Measurements from ENCODE around the gene SMIM44.

The SMIM44 gene

DNA sequence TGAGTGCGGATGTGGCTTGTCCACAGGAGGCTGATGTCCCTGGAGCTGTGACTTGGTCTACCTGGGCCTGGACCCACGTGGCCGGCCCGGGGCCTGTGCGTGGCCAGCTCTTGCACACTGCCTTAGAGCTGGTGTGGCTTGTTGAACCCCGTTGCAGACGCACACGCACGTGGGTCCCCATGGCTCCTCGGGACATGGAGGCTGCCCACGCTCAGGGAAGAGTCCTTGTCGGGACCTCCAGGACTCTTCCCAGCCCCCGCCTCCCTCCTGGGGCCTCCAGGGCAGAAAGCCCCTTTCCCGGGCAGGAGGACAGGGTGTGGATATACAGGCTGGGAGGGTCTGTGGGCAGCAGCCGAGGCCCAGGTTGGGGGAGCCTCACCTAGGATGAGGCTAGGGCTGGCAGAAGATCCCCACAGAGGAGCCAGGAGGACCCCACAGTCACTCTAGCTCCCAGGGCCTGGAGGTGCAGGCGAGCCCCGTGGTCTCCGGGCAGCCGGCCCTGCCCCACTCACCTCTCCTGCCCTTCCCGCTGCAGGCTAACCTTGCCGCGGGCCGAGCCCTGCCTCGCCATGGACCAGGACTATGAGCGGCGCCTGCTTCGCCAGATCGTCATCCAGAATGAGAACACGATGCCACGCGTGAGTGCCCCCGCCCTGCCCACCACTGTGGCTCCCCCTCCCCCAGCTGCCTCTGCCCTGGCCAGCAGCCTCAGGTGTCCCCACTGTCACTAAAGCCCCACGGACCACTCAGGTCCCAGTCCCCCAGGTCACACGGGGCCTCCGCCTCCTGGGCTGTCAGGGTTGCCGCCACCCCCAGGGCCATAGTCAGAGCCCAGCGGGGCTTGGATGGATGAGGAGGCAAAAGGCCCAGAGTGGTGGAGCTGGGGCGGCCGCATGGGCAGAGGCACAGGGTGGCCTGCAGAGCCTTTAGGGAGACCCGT lies 39.5 kb upstream of the SMIM44 start:
- Histone ChIP-seq H3K27ac (no peak overlapping the region), H3K4me3 (no peak overlapping the region)
- DNase-seq (ENCODE audit: low spot score) = no peak
- TF ChIP-seq, protein P1, sequence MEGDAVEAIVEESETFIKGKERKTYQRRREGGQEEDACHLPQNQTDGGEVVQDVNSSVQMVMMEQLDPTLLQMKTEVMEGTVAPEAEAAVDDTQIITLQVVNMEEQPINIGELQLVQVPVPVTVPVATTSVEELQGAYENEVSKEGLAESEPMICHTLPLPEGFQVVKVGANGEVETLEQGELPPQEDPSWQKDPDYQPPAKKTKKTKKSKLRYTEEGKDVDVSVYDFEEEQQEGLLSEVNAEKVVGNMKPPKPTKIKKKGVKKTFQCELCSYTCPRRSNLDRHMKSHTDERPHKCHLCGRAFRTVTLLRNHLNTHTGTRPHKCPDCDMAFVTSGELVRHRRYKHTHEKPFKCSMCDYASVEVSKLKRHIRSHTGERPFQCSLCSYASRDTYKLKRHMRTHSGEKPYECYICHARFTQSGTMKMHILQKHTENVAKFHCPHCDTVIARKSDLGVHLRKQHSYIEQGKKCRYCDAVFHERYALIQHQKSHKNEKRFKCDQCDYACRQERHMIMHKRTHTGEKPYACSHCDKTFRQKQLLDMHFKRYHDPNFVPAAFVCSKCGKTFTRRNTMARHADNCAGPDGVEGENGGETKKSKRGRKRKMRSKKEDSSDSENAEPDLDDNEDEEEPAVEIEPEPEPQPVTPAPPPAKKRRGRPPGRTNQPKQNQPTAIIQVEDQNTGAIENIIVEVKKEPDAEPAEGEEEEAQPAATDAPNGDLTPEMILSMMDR (IDR thresholded peaks at IDR 0.05) = no peak

DNA sequence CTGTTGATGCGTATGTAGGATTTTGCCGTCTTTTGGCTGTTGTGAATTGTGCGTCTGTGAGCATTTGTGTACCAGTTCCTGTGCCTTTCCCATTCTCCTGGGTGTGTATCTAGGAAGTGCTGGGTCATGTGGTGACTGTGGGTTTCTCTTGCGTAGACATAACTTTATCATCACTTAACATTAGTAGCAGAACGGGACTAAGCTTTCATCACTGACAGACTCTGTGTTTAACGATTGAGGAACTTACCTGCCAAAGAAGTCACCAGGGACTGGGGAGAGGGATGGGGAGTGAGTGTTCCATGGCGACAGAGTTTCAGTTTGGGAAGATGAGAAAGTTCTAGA lies 37.8 kb upstream of the SMIM44 start:
- TF ChIP-seq, protein P1 (IDR thresholded peaks at IDR 0.05) = no peak
- Histone ChIP-seq H3K27ac (no peak overlapping the region), H3K4me3 (no peak overlapping the region)
- no peak for DNase-seq (ENCODE audit: low spot score)

DNA sequence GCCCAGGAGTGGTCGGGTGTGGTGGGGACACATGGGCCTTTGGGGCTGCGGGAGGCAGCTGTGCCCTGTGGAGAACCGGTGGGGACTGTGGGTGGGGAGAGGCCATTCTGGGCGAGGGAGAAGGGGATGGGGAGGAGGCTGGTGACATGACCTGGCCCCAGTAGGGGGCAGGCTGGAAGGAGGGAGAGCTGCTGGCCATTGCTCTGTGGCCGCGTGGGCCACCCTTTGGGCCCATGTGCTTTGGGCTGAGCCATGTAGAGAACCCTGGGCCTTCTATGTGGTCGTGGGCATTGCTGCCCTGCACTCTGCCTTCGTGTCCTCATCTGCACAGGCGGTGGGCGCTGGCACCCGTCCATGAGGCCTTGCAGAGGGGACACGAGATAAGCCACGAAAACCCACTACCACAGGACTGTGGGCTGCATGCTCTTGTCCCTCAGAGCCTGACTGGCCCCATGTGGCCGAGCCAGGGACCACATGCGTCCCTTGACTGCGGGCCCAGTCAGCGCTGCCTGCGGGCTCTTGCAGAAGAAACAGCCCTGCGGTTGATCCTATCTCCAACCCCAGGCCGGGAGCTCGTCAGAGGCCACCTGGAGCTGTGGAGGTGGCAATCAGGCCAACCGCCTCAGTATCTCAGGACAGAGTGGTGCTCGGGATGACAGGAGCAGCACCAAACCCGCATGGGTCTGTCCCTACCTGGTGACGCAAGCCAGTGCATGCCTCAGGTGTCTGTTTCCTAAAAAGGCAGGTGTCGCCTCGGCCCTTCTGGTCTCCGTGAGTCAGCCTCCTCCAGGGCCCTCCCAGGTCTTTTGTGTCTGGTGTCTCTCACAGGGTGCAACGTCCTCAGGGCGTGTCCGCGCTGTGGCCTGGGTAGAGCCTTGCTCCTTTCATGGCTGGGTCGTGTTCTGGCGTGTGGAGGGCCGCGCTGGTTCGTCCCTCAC lies 37.2 kb upstream of the SMIM44 start:
- TF ChIP-seq, protein P1 (IDR thresholded peaks at IDR 0.05) = no peak
- DNase-seq (ENCODE audit: low spot score) = no peak
- Histone ChIP-seq H3K4me3 (no peak overlapping the region), H3K27ac (no peak overlapping the region)

DNA sequence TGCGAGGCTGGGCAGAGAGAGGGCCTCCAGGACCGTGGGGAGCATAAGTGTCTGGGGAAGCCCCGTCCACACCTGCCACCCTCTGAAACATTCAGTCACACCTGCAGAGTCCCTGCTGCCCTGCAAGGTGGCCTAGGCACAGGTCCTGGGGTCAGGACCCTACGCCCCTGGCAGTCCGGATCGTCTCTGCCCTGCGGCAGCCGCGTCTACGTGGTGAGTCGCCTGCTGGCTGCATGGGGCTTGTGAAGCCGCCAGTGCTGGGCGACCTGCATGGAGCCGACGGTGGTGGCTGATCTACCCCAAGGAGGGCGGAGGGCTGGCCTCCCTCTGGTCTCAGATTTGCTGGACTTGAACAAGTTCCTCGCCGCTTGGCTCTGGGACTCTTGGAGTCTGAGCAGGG lies 35.9 kb upstream of the SMIM44 start:
- H3K27ac ChIP-seq = no peak overlapping the region
- H3K4me3 ChIP-seq = no peak overlapping the region
- TF ChIP-seq, protein P1 (IDR thresholded peaks at IDR 0.05) = no peak
- no peak for DNase-seq (ENCODE audit: low spot score)

DNA sequence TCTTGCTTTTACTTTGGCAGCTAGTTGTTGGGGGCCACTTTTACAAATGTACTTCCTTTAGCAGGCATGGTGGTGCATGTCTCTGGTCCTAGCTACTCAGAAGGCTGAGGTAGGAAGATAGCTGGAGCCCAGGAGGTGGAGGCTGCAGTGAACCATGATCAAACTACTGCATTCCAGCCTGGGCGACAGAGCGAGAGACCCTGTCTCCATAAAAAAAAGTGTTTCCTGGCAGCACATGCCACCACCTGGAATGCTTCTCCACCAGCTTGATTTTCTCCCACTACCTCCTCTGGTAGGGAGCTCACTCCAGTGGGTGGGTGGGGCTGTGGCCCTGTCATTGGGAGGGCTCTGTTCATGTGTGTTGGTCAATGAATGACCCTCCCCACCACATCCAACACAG lies 35.4 kb upstream of the SMIM44 start:
- TF ChIP-seq, protein P1 (IDR thresholded peaks at IDR 0.05) = no peak
- H3K27ac ChIP-seq = no peak overlapping the region
- no peak overlapping the region for H3K4me3 ChIP-seq
- no peak for DNase-seq (ENCODE audit: low spot score)

DNA sequence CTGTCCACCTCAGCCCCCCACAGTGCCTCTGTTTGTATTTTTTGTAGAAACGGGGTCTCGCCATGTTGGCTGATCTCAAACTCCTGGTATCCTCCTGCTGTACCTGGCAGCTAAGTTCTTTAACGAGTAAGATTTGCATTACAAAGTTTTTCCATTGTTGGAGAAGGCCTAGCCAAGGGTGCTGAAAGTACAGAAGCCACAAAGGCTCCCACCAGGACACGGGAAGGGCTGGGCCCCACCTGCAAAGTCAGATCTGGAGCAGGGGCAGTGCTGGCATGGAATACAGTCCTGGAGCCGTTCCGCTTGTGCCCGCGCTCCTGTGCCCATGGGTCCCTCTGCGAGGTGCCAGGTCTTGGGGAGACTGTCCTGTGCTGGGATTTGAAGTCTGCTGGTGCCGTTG lies 35.0 kb upstream of the SMIM44 start:
- DNase-seq (ENCODE audit: low spot score) = no peak
- Histone ChIP-seq H3K27ac (no peak overlapping the region), H3K4me3 (no peak overlapping the region)
- TF ChIP-seq, protein P1 (IDR thresholded peaks at IDR 0.05) = no peak

All from coronary artery (tissue), 2 donors.